AG09309 (cell line): ENCODE measurements around the gene RHBDF1.

Experiments
- DNase-seq: peaks from one replicate; pipeline ENCODE4 v3.0.0-alpha.2; 2010; ENCODE audit warnings: low read depth
- H3K4me3 ChIP-seq: 2 replicates; pipeline ENCODE4 v1.5.1; 2011; ENCODE audit warnings: mild to moderate bottlenecking, low read depth, low read length, moderate library complexity; ENCODE audit not compliant: control insufficient read depth
- CTCF ChIP-seq: IDR thresholded peaks from 2 replicates; pipeline ENCODE4 v1.5.1; 2011; ENCODE audit warnings: mild to moderate bottlenecking, low read depth, low read length, inconsistent platforms; ENCODE audit not compliant: insufficient read depth, control insufficient read depth; ENCODE audit errors: missing control alignments

RHBDF1 gene

GRCh38 chr16:58491-59439, 13.7 kb downstream of the RHBDF1 start:
- TF ChIP-seq CTCF, result no peak
- H3K4me3 ChIP-seq, result no peak overlapping the region
- DNase-seq, result no peak

GRCh38 chr16:57711-58110, 14.7 kb downstream of the RHBDF1 start:
- H3K4me3 ChIP-seq, result no peak overlapping the region
- DNase-seq, result no peak
- no peak for TF ChIP-seq CTCF

GRCh38 chr16:56231-56927, 16.1 kb downstream of the RHBDF1 start:
- no peak for TF ChIP-seq CTCF
- no peak overlapping the region for H3K4me3 ChIP-seq
- DNase-seq, result no peak

DNA sequence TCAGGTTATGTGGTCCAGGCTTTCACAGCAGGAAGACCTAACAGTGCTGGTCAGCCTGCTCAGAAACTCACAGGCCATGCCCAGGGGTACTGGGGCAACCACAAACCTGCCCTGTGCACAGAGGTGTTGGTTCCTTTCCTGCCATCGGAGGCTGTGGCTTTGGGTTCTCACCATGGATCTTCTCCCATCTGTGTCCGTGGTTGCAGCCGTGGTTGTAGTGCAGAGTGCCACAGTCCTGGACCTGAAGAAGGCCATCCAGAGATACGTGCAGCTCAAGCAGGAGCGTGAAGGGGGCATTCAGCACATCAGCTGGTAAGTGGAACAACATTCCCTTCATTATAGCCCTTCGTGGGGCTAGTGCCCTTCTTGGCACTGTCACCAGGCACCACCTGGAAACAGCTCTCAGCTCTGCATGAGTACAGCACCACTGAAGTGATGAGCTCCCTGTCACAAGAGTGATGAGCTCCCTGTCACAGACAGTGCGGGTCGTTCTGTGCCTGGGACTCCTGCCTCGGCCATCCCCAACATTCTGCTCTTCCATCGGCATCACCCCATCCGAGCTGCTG, 16.8 kb downstream of the RHBDF1 start:
- no peak for TF ChIP-seq CTCF

DNA sequence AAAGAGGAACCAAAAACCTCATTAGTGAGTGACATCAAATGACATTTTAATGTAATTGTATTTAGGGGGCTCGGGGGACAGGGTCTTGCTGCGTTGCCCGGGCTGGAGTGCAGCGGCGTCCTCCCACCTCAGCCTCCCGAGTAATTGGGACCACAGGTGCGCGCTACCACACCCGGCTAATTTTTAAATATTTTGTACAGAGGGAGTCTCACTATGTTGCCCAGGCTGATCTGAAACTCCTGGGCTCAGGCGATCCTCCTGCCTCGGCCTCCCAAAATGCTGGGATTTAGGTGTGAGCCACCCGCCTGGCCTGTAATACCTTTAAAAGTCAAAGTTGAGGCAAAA, 18.2 kb downstream of the RHBDF1 start:
- no peak for TF ChIP-seq CTCF
- no peak for DNase-seq

More for the DNA sequence above, 16.8 kb downstream of the RHBDF1 start:
- DNase-seq, result no peak
- no peak overlapping the region for H3K4me3 ChIP-seq

GRCh38 chr16:53346-54236, 18.8 kb downstream of the RHBDF1 start, which contains the start of the genes POLR3K and SNRNP25:
Gene POLR3K (minus strand): TSS chr16:53608. CDS start chr16:53586, 22 bp downstream.
Gene SNRNP25 (plus strand): TSS chr16:53828. CDS start chr16:54017, 189 bp downstream.
- TF ChIP-seq CTCF, result no peak
- peak within 1 kb of the TSS; percentile 77 for H3K4me3 ChIP-seq
- peak; percentile 91 for DNase-seq

More for the DNA sequence above, 18.2 kb downstream of the RHBDF1 start:
- H3K4me3 ChIP-seq, result peak overlapping the region; percentile 76
